ENCODE data around the gene SLC16A8. TPM values are rescaled to one million over a fixed set of nuclear protein-coding genes. Genes with fewer than 3 reads are reported as not detected.

The SLC16A8 gene
- polyA plus RNA-seq, 1 donor (not counting 4 experiments of a cell fraction or from before 2014, with no cell fraction given) = not detected

DNA sequence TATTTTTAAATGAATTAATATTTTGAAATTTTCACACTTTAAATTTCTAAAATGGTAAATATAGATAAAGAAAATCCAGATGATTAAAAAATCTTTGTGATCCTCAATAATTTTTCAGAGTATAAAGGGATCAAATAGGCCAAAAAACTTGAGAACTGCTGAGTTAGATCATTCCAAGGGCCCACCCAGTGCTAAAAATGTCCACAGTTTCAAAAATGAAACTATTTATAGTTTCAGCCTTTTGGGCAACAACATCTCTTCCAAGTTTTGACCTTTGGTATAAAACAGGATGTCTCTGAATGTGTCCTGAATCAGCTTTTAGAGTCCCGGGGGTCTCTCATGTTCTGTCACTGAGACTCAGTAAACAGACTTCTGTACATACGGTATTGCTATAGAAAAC lies 47.4 kb upstream of the SLC16A8 start:
- Histone ChIP-seq H2AFZ (ENCODE audit: control insufficient read depth, low read length) (no peak overlapping the region), H3K9me3 (ENCODE audit: control insufficient read depth, low read depth, low read length) (no peaks in the 10 kb centered on the region), H3K27me3 (ENCODE audit: control insufficient read depth, extremely low read depth, insufficient read depth, low read length) (no peaks in the 10 kb centered on the region), H3K9me1 (ENCODE audit: control insufficient read depth, extremely low read depth, insufficient read depth, low read length) (no peaks in the 10 kb centered on the region), H3K9ac (ENCODE audit: control insufficient read depth, extremely low read depth, insufficient read depth, low read length) (no peak overlapping the region), H3K79me2 (ENCODE audit: control insufficient read depth, insufficient read depth, low read length) (no peaks in the 10 kb centered on the region), H3K27ac (ENCODE audit: control insufficient read depth, insufficient read depth, low read length) (no peak overlapping the region), H3K36me3 (ENCODE audit: control insufficient read depth in 2 of 2, extremely low read depth in 1 of 2, insufficient read depth in 2 of 2, low read length in 2 of 2) (peaks cover 0 to 5% of the 10 kb centered on the region in 2 experiments), H3K4me3 (ENCODE audit: control insufficient read depth in 2 of 3, extremely low read depth in 1 of 3, insufficient read depth in 2 of 3, low read depth in 1 of 3, low read length in 3 of 3) (no peak overlapping the region), H4K20me1 (ENCODE audit: control insufficient read depth, extremely low read depth, insufficient read depth, low read length) (no peaks in the 10 kb centered on the region), H3K4me2 (ENCODE audit: control insufficient read depth, extremely low read depth, insufficient read depth, low read depth, low read length) (no peak overlapping the region), H3K4me1 (ENCODE audit: control insufficient read depth, extremely low read depth, insufficient read depth, low read length) (peaks cover 13% of the 10 kb centered on the region)
- DNase-seq (ENCODE audit: low read depth, low spot score) (no peak), FAIRE-seq (no peak)
- dilution Hi-C loops (cut with MboI; ENCODE audit: extremely low pct_ligation_motif_present, low sequenced_read_pairs) = no loop called here
- TF ChIP-seq EZH2 (IDR thresholded peaks at IDR 0.05; ENCODE audit: low read length) (no peak), CTCF (optimal IDR thresholded peaks at IDR 0.05 in 1 of 3, IDR thresholded peaks at IDR 0.05 in 1 of 3, conservative IDR thresholded peaks at IDR 0.05 in 1 of 3; ENCODE audit: extremely low read depth in 1 of 3, insufficient read depth in 2 of 3, low read length in 3 of 3) (no peak)

DNA sequence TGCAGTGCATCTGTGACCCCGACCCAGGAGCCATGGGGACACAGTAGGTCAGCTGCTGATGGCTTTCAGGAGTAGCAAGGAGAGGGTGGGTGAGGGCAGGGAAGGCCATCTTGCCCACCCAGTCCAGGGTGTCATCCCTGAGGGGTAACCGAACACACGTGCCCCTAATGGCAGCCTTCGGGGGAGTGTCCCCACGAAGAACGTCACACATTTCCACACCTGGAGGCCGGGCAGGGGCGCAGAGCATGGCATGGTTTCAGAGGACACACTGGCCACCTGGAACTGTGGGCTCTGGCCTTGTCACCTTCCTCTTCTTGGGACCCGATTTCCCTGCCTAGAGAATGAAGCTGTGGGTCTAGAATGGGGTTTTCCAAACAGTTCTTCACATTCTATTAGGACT lies 45.9 kb upstream of the SLC16A8 start:
- Histone ChIP-seq H3K9me1 (ENCODE audit: control insufficient read depth, extremely low read depth, insufficient read depth, low read length) (no peaks in the 10 kb centered on the region), H3K79me2 (ENCODE audit: control insufficient read depth, insufficient read depth, low read length) (no peaks in the 10 kb centered on the region), H3K27me3 (ENCODE audit: control insufficient read depth, extremely low read depth, insufficient read depth, low read length) (no peaks in the 10 kb centered on the region), H3K4me2 (ENCODE audit: control insufficient read depth, extremely low read depth, insufficient read depth, low read depth, low read length) (no peak overlapping the region), H3K27ac (ENCODE audit: control insufficient read depth, insufficient read depth, low read length) (no peak overlapping the region), H3K4me3 (ENCODE audit: control insufficient read depth in 2 of 3, extremely low read depth in 1 of 3, insufficient read depth in 2 of 3, low read depth in 1 of 3, low read length in 3 of 3) (no peak overlapping the region), H3K9me3 (ENCODE audit: control insufficient read depth, low read depth, low read length) (no peaks in the 10 kb centered on the region), H4K20me1 (ENCODE audit: control insufficient read depth, extremely low read depth, insufficient read depth, low read length) (no peaks in the 10 kb centered on the region), H3K9ac (ENCODE audit: control insufficient read depth, extremely low read depth, insufficient read depth, low read length) (no peak overlapping the region), H3K4me1 (ENCODE audit: control insufficient read depth, extremely low read depth, insufficient read depth, low read length) (peaks cover 11% of the 10 kb centered on the region), H2AFZ (ENCODE audit: control insufficient read depth, low read length) (no peak overlapping the region), H3K36me3 (ENCODE audit: control insufficient read depth in 2 of 2, extremely low read depth in 1 of 2, insufficient read depth in 2 of 2, low read length in 2 of 2) (peaks cover 0 to 5% of the 10 kb centered on the region in 2 experiments)
- FAIRE-seq (no peak), DNase-seq (ENCODE audit: low read depth, low spot score) (no peak)
- dilution Hi-C loops (cut with MboI; ENCODE audit: extremely low pct_ligation_motif_present, low sequenced_read_pairs) = no loop called here
- TF ChIP-seq CTCF (optimal IDR thresholded peaks at IDR 0.05 in 1 of 3, IDR thresholded peaks at IDR 0.05 in 1 of 3, conservative IDR thresholded peaks at IDR 0.05 in 1 of 3; ENCODE audit: extremely low read depth in 1 of 3, insufficient read depth in 2 of 3, low read length in 3 of 3) (no peak), EZH2 (IDR thresholded peaks at IDR 0.05; ENCODE audit: low read length) (no peak)

Data from keratinocyte (primary cell).